ENCODE data around the gene STAG1.

Gene STAG1

DNA sequence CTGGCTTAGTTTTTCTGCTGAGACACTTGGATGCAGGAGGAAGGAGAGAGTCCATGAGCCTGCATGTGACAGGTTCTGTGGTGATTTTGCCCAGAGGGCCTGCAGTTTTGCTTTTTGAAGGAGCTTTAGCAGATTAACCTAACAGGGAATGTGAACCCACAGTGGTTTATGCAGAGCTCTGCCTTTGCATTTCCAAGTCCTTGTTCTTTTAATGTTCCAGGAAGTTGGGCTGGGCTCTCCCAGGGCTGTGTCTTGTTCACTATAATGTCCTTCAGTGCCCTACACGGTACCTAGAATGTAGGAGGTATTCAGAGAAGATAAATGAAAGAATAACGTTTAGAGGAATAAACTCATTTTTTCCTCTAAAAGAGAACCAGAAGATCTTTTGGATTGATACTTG is 451.7 kb downstream of the STAG1 start:
- no peak for DNase-seq

DNA sequence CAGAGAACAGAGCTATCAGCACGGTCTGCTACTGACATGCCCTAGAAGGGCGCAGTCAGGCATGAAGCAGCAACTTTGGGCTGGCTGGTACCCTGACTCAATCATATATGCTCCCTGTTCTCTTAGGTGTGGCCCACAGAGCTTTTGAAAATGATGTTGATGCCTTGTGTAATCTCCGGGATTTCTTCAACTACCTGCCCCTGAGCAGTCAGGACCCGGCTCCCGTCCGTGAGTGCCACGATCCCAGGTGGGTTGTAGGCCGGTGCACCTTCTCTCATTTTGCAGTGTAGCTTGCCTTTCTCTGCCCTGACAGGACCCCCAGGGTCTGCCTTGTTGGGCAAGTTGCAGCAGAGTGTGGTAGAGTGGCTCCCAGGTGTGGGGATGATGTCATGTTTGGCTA is 454.4 kb downstream of the STAG1 start:
- DNase-seq, result no peak

- no peak for DNase-seq
Measured at GRCh38 chr3:136296960-136297359, 455.2 kb downstream of the STAG1 start.

DNA sequence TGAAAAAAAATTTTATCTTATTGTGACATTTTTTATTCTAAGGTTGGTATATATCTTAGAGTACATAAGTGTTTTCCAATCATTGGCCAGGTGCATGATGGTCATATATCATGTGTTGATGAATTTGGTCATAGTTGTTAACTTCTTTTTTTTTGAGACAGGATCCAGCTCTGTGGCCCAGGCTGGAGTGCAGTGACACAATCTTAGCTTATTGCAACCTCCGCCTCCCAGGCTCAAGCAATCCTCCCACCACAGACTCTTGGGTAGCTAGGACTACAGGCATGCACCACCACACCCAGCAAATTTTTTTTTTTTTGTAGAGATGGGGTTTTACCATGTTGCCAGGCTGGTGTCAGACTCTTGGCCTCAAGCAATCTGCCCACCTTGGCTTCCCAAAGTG is 458.0 kb downstream of the STAG1 start:
- no peak for DNase-seq

- DNase-seq, result no peak
Measured at GRCh38 chr3:136293279-136293678, 458.9 kb downstream of the STAG1 start.

GRCh38 chr3:136292500-136292899 is 459.7 kb downstream of the STAG1 start:
- no peak for DNase-seq

- DNase-seq, result no peak
Measured at GRCh38 chr3:136291302-136291701, 460.9 kb downstream of the STAG1 start.

Measured in activated effector memory CD4-positive, alpha-beta T cell treated with Interleukin-2 at 50 U/mL for 16 hours (primary cell).